Measurements from ENCODE around the gene TTLL9.
"Not testable (repeated sequence)": the region's sequence is repeated elsewhere in the genome, so short reads cannot be mapped to it uniquely, and the experiment has no call there.

The TTLL9 gene

DNA sequence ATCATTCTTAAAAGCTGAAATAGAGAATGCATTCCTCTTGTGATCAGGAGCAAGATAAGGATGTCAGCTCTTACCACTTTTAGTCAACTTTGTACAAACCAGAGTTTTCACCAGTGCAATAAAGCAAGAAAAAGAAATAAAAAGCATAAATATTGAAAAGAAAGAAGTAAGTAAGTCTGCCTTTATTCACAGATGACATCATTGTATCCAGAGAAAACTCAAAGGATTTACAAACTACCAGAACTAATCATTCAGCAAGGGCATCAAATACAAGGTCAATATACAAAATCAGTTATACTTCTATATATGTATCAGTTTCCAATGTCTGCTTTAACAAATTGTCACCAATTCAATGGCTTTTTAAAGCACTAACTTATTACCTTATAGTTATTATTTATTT lies 13.4 kb downstream of the TTLL9 start:
- no peak for DNase-seq

DNA sequence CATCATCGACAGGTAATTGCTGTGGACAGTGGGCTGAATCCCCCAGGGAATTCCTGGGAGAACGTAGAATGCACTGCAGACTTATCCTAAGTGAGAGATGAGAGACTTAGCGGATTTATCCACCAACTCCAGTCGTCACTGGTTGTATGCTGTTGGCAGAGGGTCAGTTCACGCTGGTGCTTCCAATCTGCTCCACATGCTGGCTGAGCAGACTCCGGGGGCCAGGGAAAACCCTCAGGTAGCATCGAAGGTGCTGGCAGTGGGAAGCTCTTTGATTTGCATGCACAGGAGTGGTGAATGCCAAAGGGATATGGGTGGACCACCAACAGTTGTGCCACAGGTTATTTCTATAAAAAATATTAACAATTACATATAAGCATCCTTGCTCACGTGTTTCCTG lies 20.2 kb downstream of the TTLL9 start:
- DNase-seq = no peak

DNA sequence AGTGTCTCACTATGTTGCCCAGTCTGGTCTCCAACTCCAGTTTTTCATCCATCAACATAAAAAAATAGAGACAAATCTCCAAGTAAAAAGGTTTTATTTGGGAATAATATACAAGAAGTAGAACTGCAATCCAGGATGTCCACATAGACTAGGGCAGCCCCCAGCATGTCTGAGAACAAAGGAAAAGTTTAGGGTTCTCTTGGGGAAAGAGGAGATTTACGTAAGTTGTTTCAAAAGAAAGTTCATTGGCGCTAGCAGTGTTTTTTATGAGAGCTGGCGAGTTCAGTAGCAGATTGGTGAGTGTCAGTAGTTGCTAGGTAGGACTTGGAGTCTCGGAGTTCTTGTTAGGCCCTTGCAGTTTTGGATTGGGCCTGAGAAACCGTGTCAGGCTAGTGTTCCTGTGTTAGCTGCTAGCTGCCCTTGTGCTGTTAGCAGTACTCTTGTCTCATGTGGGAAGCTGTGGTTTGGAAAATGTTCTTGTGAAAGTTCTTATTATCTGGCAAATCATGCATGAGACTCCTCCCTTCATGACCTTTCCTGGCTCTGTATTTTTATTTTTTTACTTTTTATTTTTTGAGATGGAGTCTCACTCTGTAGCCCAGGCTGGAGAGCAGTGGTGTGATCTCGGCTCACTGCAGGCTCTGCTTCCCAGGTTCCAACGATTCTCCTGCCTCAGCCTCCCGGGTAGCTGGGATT lies 24.7 kb downstream of the TTLL9 start:
- DNase-seq = no peak

DNA sequence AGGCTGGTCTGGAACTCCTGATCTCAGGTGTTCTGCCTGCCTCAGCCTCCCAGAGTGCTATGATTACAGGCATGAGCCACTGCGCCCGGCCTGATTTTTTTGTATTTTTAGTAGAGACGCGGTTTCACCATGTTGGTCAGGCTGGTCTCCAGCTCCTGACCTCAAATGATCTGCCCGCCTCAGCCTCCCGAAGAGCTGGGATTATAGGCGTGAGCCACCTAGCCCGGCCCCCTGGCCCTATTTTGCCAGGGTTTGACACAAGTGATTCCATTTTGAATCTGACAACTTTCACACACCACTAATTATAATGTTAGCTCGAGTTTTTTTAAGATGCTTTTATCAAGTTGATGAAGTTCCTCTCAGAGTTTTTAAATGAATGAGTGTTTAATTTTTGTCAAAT lies 25.6 kb downstream of the TTLL9 start:
- DNase-seq = no peak

DNA sequence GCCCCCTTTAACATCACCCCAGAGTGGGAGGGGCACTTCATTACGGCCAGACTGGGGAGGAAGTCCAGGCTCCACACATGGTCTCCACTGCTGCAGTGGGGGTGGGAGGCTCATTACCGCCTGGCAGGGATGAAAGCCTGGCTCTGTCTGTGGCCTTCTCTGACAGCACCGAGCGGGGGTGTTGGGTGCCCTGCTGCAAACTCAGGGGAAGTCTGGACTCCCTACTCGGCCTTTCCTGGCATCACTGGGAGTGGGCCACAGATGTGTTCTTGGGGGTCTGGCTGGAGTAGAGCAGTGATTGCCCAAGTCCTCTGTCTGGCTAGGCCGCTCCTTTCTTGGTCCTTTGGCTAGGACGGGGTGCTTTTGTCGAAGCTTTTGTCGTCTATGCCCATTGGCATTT lies 27.1 kb downstream of the TTLL9 start:
- no peak for DNase-seq

DNA sequence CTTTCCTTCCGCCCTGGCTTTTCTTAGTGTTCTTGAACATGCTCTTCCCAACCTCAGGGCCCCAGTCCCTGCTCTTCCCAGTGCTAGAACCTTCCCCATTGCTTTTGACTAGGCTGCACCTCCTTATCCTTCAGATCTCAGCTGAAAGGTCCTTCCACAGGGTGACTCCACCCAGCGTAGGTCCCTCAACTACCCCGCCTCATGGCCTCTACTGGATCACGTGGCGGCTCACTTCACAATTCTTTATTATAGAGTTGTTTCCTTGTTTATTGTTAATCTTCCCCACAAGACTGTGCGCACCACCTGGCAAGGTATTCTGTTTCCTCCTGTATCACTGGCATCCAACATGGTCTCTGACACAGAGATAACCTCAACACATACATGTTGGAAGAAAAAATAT lies 31.2 kb downstream of the TTLL9 start:
- no peak for DNase-seq

DNA sequence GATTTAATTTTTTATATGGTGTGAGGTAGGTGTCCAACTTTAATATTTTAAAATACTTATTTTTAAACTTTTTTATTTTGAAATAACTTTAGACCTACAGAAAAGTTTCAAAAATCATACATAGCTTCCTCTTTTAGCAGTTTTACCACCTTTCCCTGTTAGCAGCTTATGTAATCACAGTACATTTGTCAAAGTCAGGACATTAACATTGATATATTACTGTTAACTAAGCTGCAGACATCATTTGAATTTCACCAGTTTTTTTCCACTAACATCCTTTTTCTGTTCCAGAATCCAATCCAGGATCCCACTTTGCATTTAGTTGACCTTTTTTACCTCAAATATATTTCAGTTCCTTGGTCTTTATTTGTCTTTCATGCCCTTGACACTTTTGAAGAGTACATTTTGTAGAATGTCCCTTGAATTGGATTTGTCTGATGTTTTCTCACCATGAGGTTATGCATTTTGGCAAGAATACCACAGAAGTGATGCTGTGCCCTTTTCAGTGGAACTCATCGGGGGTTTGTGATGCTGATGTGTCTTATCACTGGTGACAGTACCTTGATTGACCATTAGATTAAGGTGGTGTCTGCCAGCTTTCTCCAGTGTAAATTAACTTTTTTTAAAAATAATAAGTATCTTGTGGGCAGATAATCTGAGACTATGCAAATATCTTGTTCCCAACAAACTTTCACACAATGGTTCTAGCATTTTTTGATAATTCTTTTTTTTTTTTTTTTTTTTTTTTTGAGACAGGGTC lies 33.4 kb downstream of the TTLL9 start:
- DNase-seq = no peak

DNA sequence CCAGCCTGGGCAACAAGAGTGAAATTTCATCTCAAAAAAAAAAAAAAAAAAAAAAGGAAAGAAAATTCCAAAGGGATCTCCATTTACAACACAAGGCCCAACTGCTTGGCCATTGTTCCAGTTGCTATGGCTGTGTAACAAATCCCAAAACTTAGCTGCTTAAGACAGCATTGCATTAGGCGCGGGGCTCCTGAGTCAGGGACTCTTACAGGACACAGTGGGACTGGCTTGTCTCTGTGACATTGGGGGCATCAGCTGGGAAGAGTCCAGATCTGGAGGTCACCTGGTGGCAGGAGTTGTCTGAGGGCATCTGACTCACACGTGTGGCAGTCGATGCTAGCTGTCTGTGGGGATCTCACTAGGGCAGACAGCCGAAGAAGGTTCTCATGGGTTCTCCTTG lies 35.6 kb downstream of the TTLL9 start:
- DNase-seq = no peak

DNA sequence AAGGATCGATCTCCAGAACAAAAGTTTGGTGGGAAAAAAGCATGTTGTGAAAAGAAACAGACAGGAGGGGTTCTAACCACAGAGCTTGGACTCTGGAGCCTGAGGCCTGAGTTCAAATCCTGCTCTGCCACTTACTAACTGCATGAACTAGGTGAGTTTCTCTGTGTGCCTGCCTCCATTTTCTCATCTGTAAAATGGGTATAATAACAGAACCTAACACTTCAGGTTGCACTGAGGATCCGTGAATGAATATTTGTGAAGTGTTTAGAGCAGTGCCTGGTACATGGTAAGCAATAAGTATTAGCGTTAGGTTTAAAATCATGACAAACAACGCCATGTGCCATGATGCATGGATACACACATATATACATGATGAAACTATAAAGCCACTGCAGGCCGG lies 36.6 kb downstream of the TTLL9 start:
- DNase-seq = no peak

DNA sequence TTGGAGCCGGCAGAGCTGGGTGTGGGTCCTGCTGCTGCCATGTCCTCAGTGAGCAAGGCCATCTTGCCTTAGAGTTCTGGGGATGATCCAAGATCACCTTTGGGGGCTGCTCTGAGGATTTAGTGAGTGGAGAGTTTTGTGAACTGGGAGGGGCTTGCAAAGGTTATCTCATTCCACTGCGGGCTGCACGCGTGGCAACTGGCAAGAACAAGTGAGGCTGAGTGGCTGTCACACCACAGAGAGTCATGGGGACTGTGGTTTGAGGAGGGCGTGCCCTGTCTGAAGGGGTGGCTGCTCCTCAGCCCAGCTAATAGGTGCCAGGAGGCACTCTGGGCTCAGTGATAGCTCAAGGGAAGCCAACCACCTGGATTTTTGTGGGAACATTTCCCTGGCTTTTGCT lies 37.6 kb downstream of the TTLL9 start:
- DNase-seq = no peak

DNA sequence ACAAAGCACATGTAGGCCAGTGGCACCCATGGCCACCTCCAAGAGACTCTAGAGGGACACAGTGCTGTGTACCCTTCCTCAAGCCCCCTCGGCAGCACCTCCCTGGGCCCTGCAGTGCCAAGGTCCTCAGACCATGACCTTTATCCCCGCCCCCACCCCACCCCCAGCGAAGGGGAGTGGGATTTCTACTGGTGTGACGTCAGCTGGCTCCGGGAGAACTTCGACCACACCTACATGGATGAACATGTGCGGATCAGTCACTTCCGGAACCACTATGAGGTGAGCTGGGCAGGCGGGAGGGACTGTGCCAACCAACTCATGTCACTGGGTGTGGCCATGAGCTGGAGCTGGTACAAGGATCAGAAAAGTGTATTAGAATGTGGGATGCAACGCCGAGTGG lies 38.0 kb downstream of the TTLL9 start:
- no peak for DNase-seq

DNA sequence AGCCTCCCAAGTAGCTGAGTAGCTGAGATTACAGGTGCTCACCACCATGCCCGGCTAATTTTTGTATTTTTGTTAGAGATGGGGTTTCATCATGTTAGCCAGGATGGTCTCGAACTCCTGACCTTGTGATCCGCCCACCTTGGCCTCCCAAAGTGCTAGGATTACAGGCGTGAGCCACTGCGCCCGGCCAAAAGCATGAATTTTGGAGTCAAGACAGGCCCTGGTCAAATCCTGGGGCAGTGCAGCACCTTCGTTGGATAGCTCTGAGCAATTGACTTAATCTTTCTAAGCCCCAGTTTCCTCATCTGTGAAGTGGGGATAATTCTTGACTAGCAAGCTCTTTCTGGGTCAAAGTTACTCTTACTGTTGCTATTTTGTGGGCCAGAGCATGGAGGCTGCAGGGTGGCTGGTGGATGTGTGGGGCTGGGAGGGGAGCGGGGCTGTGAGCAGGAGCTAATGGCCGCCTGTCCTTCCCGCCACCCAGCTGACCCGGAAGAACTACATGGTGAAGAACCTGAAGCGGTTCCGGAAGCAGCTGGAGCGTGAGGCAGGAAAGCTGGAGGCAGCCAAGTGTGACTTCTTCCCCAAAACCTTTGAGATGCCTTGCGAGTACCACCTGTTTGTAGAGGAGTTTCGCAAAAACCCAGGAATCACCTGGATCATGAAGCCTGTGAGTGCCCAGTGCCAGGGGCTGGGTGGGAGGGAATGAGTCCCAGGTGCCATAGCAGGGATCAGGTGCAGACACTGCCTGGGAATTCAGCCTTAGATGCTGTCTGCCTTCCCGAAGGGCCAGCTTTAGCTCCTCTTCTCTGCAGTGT lies 39.0 kb downstream of the TTLL9 start:
- no peak for DNase-seq

DNA sequence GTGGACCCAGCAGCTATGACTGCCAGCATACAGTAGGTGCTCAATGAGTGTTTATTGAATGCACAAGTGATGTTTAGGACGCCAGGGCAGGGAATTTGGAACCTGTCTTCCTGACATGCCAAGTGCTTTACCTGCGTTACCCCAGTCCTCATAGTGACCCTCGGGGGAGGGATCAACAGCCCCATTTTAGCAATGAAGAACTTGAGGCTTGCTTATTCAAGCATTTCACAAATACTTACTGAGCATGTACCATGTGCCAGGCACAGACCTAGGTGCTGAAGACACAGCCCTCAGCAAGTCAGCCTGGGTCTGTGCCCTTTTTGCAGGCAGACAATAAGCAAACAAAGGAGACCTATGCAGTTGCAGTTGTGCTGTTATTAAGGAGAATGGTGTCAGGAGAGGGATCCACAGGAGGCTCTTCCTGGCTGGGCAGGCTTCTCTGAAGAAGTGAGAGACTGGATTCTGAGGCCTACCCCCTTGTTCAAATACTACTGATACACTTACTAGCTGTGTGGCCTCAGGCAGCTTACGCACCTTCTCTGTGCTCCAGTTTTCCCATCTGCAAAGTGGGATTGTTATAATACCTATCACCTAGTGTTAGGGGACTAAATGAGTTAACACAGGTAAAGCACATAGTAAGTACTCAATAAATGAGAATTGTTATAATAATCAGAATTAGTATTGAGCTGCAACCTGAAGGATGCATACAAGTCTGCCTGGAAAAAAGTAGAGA lies 39.8 kb downstream of the TTLL9 start:
- no peak for DNase-seq

DNA sequence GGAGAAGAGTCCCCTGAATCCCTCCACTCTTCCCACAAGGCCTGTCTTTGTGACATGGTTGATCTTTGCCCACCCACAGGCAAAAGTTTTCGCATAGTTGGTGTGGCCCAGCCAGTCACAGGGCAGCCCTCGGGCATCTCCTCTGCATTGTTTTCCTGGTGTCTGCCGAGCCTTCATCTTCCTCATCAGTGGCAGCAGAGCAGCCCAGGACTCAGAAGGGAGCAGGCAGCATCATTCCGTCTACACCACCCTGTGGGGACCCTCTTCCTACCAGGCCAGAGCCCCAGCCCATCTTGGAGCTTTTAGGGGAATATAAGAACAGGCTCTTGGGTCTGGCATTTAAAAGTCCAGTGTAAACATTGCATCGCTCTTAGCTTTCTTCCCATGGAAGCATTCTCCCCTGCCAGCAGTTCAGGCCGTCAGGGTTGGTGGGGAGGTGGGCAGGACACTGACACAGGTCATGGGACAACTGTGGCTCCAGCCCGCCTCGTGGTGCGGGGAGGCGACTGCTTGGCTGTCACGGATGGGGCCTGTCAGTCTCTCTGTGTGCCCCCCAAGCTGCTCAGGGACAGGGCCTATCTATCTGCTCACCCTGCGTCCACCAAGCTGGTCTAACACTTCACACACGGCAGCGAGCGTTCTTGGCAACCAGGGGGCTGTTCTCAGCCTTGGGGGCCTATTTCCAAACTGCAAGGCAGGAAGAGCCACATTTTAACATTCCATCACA lies 43.2 kb downstream of the TTLL9 start:
- DNase-seq = no peak

DNA sequence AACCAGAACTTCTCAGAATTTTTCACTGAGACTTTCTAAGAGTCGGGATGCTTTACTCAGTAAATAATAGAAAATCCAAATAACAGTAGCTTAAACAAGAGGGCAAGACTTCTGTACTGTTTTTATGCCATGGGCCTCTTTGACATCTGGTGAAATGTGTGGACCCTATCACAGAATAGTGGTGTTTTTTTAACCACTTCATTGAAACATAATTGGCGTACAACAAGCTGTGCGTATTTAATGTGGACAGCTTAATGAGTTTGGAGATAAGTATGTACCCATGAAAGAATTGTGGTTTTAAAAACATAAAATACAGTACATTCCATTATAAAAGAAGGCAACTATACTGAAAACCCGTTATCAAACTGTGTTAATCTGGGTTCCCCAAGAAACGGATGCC lies 43.7 kb downstream of the TTLL9 start:
- no peak for DNase-seq

DNA sequence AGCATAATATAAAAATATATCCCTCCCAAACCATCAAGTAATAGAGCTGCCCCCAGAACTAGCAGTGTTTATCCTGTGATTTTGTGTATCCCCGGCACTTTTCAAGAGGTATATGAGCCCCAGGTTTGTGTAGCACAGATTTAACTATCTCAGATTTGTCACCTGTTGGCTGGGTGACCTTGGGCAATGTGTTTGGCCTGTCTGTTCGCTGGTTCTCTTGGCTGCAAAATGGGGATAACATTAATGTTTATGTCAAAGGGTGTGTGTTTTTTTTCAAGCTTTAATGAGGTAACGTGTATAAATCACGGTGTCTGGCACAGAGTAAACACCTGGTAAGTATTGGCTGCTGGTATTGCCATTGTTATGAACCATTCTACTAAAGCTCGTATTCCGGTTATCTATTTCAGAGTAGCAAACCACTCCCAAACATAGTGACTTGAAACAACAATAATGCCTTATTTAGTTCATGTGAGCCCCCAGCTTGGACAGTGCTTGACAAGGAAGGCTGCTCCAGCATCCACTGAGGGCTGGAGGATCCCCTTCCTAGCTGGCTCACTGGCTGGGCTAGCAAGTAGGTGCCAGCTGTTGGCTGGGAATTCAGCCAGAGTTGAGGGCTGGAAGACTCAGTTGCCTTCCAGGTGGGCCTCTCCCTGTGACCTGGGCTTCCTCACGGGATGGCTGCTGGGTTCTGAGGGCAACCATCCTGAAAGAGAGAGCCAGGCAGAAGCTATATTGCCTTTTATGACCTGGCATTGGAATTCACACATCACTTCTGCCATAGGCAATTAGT lies 45.3 kb downstream of the TTLL9 start:
- peak; percentile 60 for DNase-seq

DNA sequence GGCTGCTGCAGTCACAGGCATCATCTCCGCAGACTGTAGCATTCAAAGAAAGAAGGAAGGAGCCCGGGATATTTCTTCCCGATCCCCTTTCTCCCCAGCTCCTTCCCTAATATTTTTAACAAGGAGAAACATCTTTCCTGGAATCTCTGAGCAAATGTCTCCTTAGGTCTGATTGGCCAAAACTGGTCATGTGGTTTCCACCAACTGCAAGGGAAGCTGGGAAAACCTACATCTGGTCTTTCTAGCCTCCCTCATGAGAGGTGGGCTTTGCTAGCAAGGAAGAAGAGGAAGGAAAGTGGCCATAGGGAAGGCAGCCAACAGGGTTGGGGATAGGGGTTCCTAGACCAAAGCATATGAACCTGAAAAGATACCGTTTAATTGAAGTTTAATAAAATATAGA lies 46.3 kb downstream of the TTLL9 start:
- DNase-seq = no peak

DNA sequence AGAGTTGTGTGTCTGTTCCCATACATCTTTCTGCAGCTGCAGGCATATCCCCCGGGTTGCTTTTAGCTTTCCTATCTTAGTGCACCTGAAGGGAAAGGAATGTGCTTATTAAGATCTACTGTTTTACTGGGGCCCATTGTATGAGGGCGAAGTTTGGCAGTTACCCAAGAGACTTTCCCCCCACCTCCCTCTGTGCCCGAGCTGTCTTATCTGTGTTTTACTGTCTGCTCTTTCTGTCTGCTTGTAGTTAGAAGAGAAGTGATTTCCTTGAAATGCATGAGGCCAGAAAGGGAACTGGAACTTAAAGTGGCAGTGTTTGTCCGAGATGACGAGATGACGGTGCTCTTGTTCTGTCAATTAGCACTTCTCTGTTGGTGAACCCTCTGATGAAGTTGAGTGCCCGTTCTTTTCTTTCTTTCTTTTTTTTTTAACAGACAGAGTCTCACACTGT lies 47.6 kb downstream of the TTLL9 start:
- not testable (repeated sequence) for DNase-seq

DNA sequence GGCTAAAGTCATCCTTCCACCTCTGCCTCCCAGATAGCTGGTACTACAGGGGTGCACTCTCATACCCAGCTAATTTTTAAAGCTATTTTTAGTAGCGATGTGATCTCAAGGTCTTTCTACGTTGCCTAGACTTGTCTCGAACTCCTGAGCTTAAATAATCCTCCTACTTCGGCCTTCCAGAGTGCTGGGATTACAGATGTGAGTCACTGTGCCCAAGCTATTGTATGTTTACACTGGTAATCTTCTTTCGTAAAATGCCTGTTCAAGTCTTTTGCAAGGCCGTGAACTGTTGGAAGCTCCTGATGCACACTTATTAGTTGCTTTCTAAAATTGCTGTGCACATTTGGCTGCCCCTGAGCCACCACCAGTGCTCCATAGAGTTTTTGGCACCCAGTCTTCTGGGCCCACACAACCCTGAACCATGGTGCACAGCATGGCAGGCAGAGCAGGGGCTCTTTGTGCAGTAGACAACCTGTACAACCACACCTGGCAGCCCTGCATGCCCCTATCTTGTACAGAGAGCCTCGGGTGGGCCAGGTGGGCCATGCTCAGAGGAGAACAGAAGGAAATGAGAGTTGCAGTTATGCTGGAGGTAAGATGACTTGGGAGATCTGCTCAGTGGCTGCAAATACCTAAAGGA lies 48.2 kb downstream of the TTLL9 start:
- DNase-seq = no peak

DNA sequence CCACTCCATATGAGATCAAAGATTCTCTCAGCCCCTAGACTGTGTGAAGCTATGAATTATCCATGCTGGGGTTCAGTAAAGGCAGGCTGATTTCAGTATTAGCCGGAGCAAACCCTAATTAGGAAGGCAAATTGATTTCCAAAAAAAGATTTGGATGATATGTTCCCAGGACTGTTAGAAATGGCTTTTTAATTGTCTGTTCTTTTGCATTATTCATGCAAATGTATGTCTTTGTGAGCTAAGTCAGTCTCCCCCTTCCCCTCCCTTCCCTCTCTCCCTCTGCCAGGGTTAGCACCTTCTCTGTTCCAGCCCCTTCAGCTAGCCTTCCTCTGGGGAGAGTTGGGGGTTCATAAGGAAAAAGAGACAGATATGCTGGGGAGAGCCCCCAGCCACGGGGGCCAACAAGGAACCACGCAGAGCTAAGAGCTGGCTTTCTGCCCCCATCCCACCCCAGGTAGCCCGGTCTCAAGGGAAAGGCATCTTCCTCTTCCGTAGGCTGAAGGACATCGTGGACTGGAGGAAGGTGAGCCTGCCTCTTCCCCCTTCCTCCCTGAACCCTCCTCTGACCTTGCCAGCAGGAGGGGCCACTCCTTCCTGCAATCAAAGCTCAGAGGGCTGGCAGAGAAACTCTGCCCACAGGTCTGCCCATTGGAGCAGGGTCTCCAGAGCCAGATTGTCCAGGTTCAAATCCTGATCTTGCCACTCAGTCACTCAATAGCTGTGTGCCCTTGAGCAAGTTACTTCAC lies 49.1 kb downstream of the TTLL9 start:
- no peak for DNase-seq

Data from NCI-H2081 treated with DMSO at 0.1 percent for 48 hours (cell line).